WTC11 (cell line): ENCODE measurements around the gene FAM89B. TPM values are rescaled to one million over a fixed set of nuclear protein-coding genes. Genes with fewer than 3 reads are reported as not detected.

Source experiments
- ATAC-seq: fragments of 200-7000 bp; cut with Tn5 transposase; 2 replicates; pipeline ENCODE4 v1.10.0; 2021; ENCODE audit warnings: mild to moderate bottlenecking, moderate library complexity
- CTCF ChIA-PET: fragments of 300-600 bp; sonication (Branson Sonifier 250); formaldehyde crosslinking; loops from one replicate; lab custom pipeline; 2021; ENCODE audit warnings: antibody characterized with exemption; lab: Charles Lee
- POLR2A ChIA-PET: fragments of 350-600 bp; sonication (Branson Sonifier 250); formaldehyde crosslinking; loops from one replicate; lab custom pipeline; 2021; ENCODE audit warnings: antibody characterized with exemption; lab: Charles Lee
- DNase-seq: peaks from one replicate; pipeline ENCODE4 v3.0.0; 2021; ENCODE audit warnings: low spot score
- H3K27ac Mint-ChIP-seq: 2 replicates; pipeline ENCODE4 v1.8.0; 2021; ENCODE audit warnings: mixed read lengths
- H3K27me3 Mint-ChIP-seq: 2 replicates; pipeline ENCODE4 v1.8.0; 2021; ENCODE audit warnings: low read depth, mild to moderate bottlenecking, moderate library complexity, mixed read lengths
- H3K36me3 Mint-ChIP-seq: 2 replicates; pipeline ENCODE4 v1.8.0; 2021; ENCODE audit warnings: mixed read lengths
- H3K4me1 Mint-ChIP-seq: 2 replicates; pipeline ENCODE4 v1.8.0; 2022; ENCODE audit warnings: mixed read lengths
- H3K4me3 Mint-ChIP-seq: 2 replicates; pipeline ENCODE4 v1.8.0; 2021; ENCODE audit warnings: mild to moderate bottlenecking, moderate library complexity, mixed read lengths
- H3K9me3 Mint-ChIP-seq: 2 replicates; pipeline ENCODE4 v1.8.0; 2021; ENCODE audit warnings: mixed read lengths
- ELF4 ChIP-seq: sonication (generic); formaldehyde crosslinking; IDR thresholded peaks from 2 replicates; pipeline ENCODE4 v1.8.1; 2022; ENCODE audit warnings: low read depth, mild to moderate bottlenecking, moderate library complexity, missing genetic modification reagents
- ETV6 ChIP-seq: sonication (generic); formaldehyde crosslinking; IDR thresholded peaks from 2 replicates; pipeline ENCODE4 v1.8.1; 2022; ENCODE audit warnings: mild to moderate bottlenecking, missing genetic modification reagents
- FOXP1 ChIP-seq: sonication (generic); formaldehyde crosslinking; IDR thresholded peaks from 2 replicates; pipeline ENCODE4 v1.8.0; 2022; ENCODE audit warnings: missing genetic modification reagents, mild to moderate bottlenecking, moderate library complexity, borderline replicate concordance
- GABPB1 ChIP-seq: sonication (generic); formaldehyde crosslinking; IDR thresholded peaks from 2 replicates; pipeline ENCODE4 v1.8.1; 2023; ENCODE audit warnings: mild to moderate bottlenecking, missing genetic modification reagents
- GRHL2 ChIP-seq: fragments of 250-450 bp; sonication (Bioruptor Pico); IDR thresholded peaks from 2 replicates; pipeline ENCODE4 v1.8.0; 2022; ENCODE audit warnings: mild to moderate bottlenecking, moderate library complexity; ENCODE audit not compliant: insufficient replicate concordance, severe bottlenecking
- HMGXB4 ChIP-seq: sonication (generic); formaldehyde crosslinking; IDR thresholded peaks from 2 replicates; pipeline ENCODE4 v1.8.1; 2023; ENCODE audit warnings: mild to moderate bottlenecking, moderate library complexity, missing genetic modification reagents
- IRF2 ChIP-seq: sonication (generic); formaldehyde crosslinking; IDR thresholded peaks from 2 replicates; pipeline ENCODE4 v1.8.0; 2022; ENCODE audit warnings: low read depth, missing genetic modification reagents, borderline replicate concordance
- NFE2L1 ChIP-seq: sonication (generic); formaldehyde crosslinking; IDR thresholded peaks from 2 replicates; pipeline ENCODE4 v1.8.1; 2023; ENCODE audit warnings: missing genetic modification reagents
- NR1H2 ChIP-seq: sonication (generic); formaldehyde crosslinking; IDR thresholded peaks from 2 replicates; pipeline ENCODE4 v1.9.0; 2021; ENCODE audit warnings: mild to moderate bottlenecking, moderate library complexity, missing genetic modification reagents
- NR2C2 ChIP-seq: sonication (generic); formaldehyde crosslinking; IDR thresholded peaks from 2 replicates; pipeline ENCODE4 v1.8.0; 2022; ENCODE audit warnings: mild to moderate bottlenecking, missing genetic modification reagents
- PRRX2 ChIP-seq: fragments of 250-450 bp; sonication (Bioruptor Pico); IDR thresholded peaks from 2 replicates; pipeline ENCODE4 v1.8.0; 2021; ENCODE audit warnings: mild to moderate bottlenecking
- SP1 ChIP-seq: sonication (generic); formaldehyde crosslinking; conservative IDR thresholded peaks from 2 replicates; pipeline ENCODE4 v1.8.1; 2022; ENCODE audit warnings: missing genetic modification reagents
- STAT6 ChIP-seq: sonication (generic); formaldehyde crosslinking; conservative IDR thresholded peaks from 2 replicates; pipeline ENCODE4 v1.8.1; 2023; ENCODE audit warnings: mild to moderate bottlenecking, low read depth, missing genetic modification reagents, moderate library complexity
- TCF7 ChIP-seq: sonication (generic); formaldehyde crosslinking; IDR thresholded peaks from 2 replicates; pipeline ENCODE4 v1.8.0; 2022; ENCODE audit warnings: mild to moderate bottlenecking, low read depth, missing genetic modification reagents, moderate library complexity
- USF1 ChIP-seq: sonication (generic); formaldehyde crosslinking; IDR thresholded peaks from 2 replicates; pipeline ENCODE4 v1.8.0; 2022; ENCODE audit warnings: mild to moderate bottlenecking, missing genetic modification reagents
- ZBTB43 ChIP-seq: sonication (generic); formaldehyde crosslinking; IDR thresholded peaks from 2 replicates; pipeline ENCODE4 v1.8.1; 2023; ENCODE audit warnings: mild to moderate bottlenecking, missing genetic modification reagents
- ZNF121 ChIP-seq: sonication (generic); formaldehyde crosslinking; IDR thresholded peaks from 2 replicates; pipeline ENCODE4 v1.8.0; 2023; ENCODE audit warnings: missing genetic modification reagents
- ZNF219 ChIP-seq: sonication (generic); formaldehyde crosslinking; IDR thresholded peaks from 2 replicates; pipeline ENCODE4 v1.8.0; 2023; ENCODE audit warnings: missing genetic modification reagents, mild to moderate bottlenecking, borderline replicate concordance
- ZNF317 ChIP-seq: sonication (generic); formaldehyde crosslinking; IDR thresholded peaks from 2 replicates; pipeline ENCODE4 v1.8.1; 2023; ENCODE audit warnings: low read depth, mild to moderate bottlenecking, moderate library complexity, missing genetic modification reagents, borderline replicate concordance
- ZNF396 ChIP-seq: fragments of 250-450 bp; sonication (Bioruptor Pico); IDR thresholded peaks from 2 replicates; pipeline ENCODE4 v1.8.0; 2021; ENCODE audit warnings: mild to moderate bottlenecking, moderate library complexity, borderline replicate concordance
- ZNF416 ChIP-seq: fragments of 250-450 bp; sonication (Bioruptor Pico); IDR thresholded peaks from 2 replicates; pipeline ENCODE4 v1.9.0; 2021; ENCODE audit warnings: mild to moderate bottlenecking, inconsistent platforms
- total RNA-seq: library from RNA; stranded (reverse); gene quantifications from 3 replicates; pipeline ENCODE4 v1.2.3, GENCODE V29; 2021
- TF ChIP-seq, protein P1 (sequence below): sonication (generic); formaldehyde crosslinking; IDR thresholded peaks from 2 replicates; pipeline ENCODE4 v1.8.1; 2022; ENCODE audit warnings: missing genetic modification reagents, borderline replicate concordance

The FAM89B gene
- total RNA-seq, 1 experiment from 2014 or later: 13.3 TPM

- ATAC-seq (no peak), DNase-seq (no peak)
- H3K4me1 Mint-ChIP-seq: peaks cover 29% of the 10 kb centered on the region
- no peaks in the 10 kb centered on the region for H3K9me3 Mint-ChIP-seq
- H3K4me3 Mint-ChIP-seq: no peak overlapping the region
- peaks cover 37% of the 10 kb centered on the region for H3K27me3 Mint-ChIP-seq
- CTCF ChIA-PET: interaction anchor here (0.7 to 9.1 kb wide), 6 partner anchors 9 to 31 kb away, joined by 10 to 110 read pairs (median 66); partner anchors contain the start of genes FAM89B, KCNK7 and ZNRD2
- POLR2A ChIA-PET: interaction anchor here (1.5 kb wide), 1 partner anchor 21 kb away, joined by 5 read pairs; no protein-coding TSS in a partner anchor
- TF ChIP-seq NFE2L1 (no peak), ZNF317 (CRISPR knock-in tag) (no peak), ETV6 (CRISPR knock-in tag) (no peak)
- TF ChIP-seq, all 79 proteins: peak for 0
- no peak overlapping the region; the same call in 1 of the 2 replicates for H3K27ac Mint-ChIP-seq
- H3K36me3 Mint-ChIP-seq: no peaks in the 10 kb centered on the region
Measured at GRCh38 chr11:65562020-65562419, 10.3 kb upstream of the FAM89B start.

DNA sequence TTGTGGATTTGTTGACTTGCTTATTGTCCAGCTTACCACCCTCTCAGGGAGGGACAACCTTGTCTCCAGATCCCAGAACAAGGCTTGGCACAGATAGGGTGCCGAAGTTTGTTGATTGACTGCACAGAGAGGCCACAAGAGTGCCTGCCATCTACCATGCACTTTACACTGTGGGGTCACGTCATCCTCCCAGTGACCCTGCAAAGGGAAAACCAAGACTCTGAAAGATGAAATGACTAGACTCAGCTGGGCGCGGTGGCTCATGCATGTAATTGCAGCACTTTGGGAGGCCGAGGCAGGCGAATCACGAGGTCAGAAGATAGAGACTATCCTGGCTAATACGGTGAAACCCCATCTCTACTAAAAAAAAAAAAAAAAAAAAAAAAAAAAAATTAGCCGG, 9.6 kb upstream of the FAM89B start:
- DNase-seq (no peak), ATAC-seq (no peak)
- Mint-ChIP-seq H3K27ac (no peak overlapping the region), H3K4me3 (no peak overlapping the region), H3K4me1 (peaks cover 24% of the 10 kb centered on the region), H3K9me3 (no peaks in the 10 kb centered on the region), H3K27me3 (peaks cover 31% of the 10 kb centered on the region), H3K36me3 (no peaks in the 10 kb centered on the region)
- ChIA-PET CTCF (interaction anchor here (0.6 to 9.1 kb wide), 7 partner anchors 9 to 42 kb away, joined by 3 to 110 read pairs (median 65); partner anchors contain the start of genes FAM89B, KCNK7 and ZNRD2), POLR2A (interaction anchor here (1.2 kb wide), 1 partner anchor 22 kb away, joined by 4 read pairs; no protein-coding TSS in a partner anchor)
- no peak for TF ChIP-seq GRHL2
- no peak for TF ChIP-seq GABPB1 (CRISPR knock-in tag)
- no peak for TF ChIP-seq ZNF121

DNA sequence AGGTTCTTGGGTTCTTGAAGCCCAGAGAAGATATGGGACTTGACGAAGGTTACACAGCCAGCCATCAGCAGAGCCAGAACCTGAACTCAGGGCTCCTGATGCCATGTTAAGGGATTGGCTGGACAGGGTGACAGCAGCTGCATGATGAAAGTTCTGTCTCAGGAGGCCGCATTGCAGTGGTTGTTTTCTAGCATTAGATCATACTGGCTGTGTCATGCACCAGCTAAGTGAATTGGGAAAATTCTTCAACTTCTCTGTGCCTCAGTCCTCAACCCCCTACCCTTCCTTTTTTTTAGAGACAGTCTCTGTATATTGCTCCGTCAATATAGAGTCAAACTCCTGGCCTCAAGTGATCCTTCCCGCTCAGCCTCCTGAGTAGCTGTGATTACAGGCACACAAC, 8.7 kb upstream of the FAM89B start:
- H3K27ac Mint-ChIP-seq: no peak overlapping the region
- CTCF ChIA-PET: interaction anchor here (0.6 to 9.1 kb wide), 6 partner anchors 11 to 30 kb away, joined by 3 to 106 read pairs (median 36); partner anchors contain the start of gene KCNK7

More for the DNA sequence above, 8.7 kb upstream of the FAM89B start:
- Mint-ChIP-seq H3K27me3 (peaks cover 31% of the 10 kb centered on the region), H3K4me1 (peaks cover 28% of the 10 kb centered on the region), H3K9me3 (no peaks in the 10 kb centered on the region), H3K4me3 (no peak overlapping the region), H3K36me3 (0 out of 2 replicates have a peak, but pooled peaks cover 3% of the 10 kb centered on the region)
- POLR2A ChIA-PET: interaction anchor here (1.2 kb wide), 1 partner anchor 23 kb away, joined by 4 read pairs; no protein-coding TSS in a partner anchor
- ATAC-seq: no peak
- TF ChIP-seq, protein P1, sequence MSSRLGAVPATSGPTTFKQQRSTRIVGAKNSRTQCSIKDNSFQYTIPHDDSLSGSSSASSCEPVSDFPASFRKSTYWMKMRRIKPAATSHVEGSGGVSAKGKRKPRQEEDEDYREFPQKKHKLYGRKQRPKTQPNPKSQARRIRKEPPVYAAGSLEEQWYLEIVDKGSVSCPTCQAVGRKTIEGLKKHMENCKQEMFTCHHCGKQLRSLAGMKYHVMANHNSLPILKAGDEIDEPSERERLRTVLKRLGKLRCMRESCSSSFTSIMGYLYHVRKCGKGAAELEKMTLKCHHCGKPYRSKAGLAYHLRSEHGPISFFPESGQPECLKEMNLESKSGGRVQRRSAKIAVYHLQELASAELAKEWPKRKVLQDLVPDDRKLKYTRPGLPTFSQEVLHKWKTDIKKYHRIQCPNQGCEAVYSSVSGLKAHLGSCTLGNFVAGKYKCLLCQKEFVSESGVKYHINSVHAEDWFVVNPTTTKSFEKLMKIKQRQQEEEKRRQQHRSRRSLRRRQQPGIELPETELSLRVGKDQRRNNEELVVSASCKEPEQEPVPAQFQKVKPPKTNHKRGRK (CRISPR knock-in tag): no peak
- TF ChIP-seq HMGXB4 (no peak), TCF7 (CRISPR knock-in tag) (no peak), IRF2 (no peak), ZNF396 (CRISPR knock-in tag) (no peak), ETV6 (CRISPR knock-in tag) (no peak), ZBTB43 (CRISPR knock-in tag) (no peak), ZNF416 (CRISPR knock-in tag) (no peak), NR2C2 (CRISPR knock-in tag) (no peak), FOXP1 (CRISPR knock-in tag) (no peak), PRRX2 (CRISPR knock-in tag) (no peak), NR1H2 (CRISPR knock-in tag) (no peak), USF1 (no peak), ELF4 (no peak), STAT6 (CRISPR knock-in tag) (no peak), NFE2L1 (no peak), ZNF219 (CRISPR knock-in tag) (no peak), ZNF317 (CRISPR knock-in tag) (no peak), SP1 (no peak)
- no peak for DNase-seq
